Endothelial cell of umbilical vein (primary cell): ENCODE measurements around the gene VSIG4. TPM values are rescaled to one million over a fixed set of nuclear protein-coding genes. Genes with fewer than 3 reads are reported as not detected.

Experiments used
- BruUV-seq: library from RNA; stranded (reverse); fragments of 400-500 nt; replicated peaks from 2 replicates; lab custom pipeline; 2021; lab: Mats Ljungman, UMichigan
- CTCF ChIA-PET: fragments of 300-600, 350-600 bp; sonication (Branson Sonifier 250); formaldehyde crosslinking; loops from one replicate; lab custom pipeline; 2021; ENCODE audit warnings: antibody characterized with exemption, inconsistent platforms; lab: Charles Lee
- POLR2A ChIA-PET: fragments of 300-600, 350-600 bp; sonication (Branson Sonifier 250); formaldehyde crosslinking; loops from one replicate; lab custom pipeline; 2021; ENCODE audit warnings: antibody characterized with exemption, inconsistent platforms; lab: Charles Lee
- DNase-seq: peaks from one replicate; pipeline ENCODE4 v3.0.0-alpha.2; 2011; ENCODE audit warnings: low read depth, low spot score
- FAIRE-seq: peaks from 2 replicates; lab custom pipeline; 2011; peaks lifted over from hg19 to GRCh38; lab: Jason Lieb, UNC
- H2AFZ ChIP-seq: 2 replicates; pipeline ENCODE4 v1.6.0; 2012; ENCODE audit warnings: low read depth, low read length, control low read depth, inconsistent platforms
- H3K27ac ChIP-seq: 2 replicates; pipeline ENCODE4 v1.5.1; 2011; ENCODE audit warnings: low read depth, mild to moderate bottlenecking, control low read depth, low read length, moderate library complexity; ENCODE audit not compliant: insufficient read depth
- H3K27me3 ChIP-seq, 2 experiments: 2 replicates each; pipeline versions ENCODE4 v1.6.0 to v1.6.1; 2011; ENCODE audit warnings: low read length in 2 of 2, mixed read lengths in 1 of 2; ENCODE audit not compliant: control insufficient read depth in 2 of 2, insufficient read depth in 2 of 2
- H3K36me3 ChIP-seq, 2 experiments: 2 replicates in 1 of 2; 3 replicates in 1 of 2; pipeline ENCODE4 v1.5.1; 2011; ENCODE audit warnings: low read length in 2 of 2, mild to moderate bottlenecking in 1 of 2, moderate library complexity in 1 of 2; ENCODE audit not compliant: control insufficient read depth in 2 of 2, insufficient read depth in 2 of 2; ENCODE audit errors: extremely low read depth in 1 of 2
- H3K4me1 ChIP-seq: 3 replicates; pipeline ENCODE4 v1.5.1; 2011; ENCODE audit warnings: mild to moderate bottlenecking, low read length; ENCODE audit not compliant: control insufficient read depth, insufficient read depth; ENCODE audit errors: extremely low read depth
- H3K4me2 ChIP-seq: 2 replicates; pipeline ENCODE4 v1.6.1; 2011; ENCODE audit warnings: low read length, control low read depth, mixed read lengths; ENCODE audit not compliant: insufficient read depth
- H3K4me3 ChIP-seq, 3 experiments: fragments of 200-600 bp in 1 of 3; sonication (generic), shearing (Covaris generic) in 1 of 3; replicated peaks in 1 of 3; 2 replicates each; pipeline ENCODE4 v1.5.1; 2011 to 2016; ENCODE audit warnings: control low read depth in 3 of 3, low read length in 3 of 3, mild to moderate bottlenecking in 2 of 3, inconsistent platforms in 1 of 3, low read depth in 1 of 3, moderate library complexity in 1 of 3; ENCODE audit not compliant: insufficient read depth in 1 of 3
- H3K79me2 ChIP-seq: 2 replicates; pipeline ENCODE4 v1.6.0; 2012; ENCODE audit warnings: low read length, inconsistent platforms; ENCODE audit not compliant: control insufficient read depth, insufficient read depth
- H3K9ac ChIP-seq: replicated peaks from 2 replicates; pipeline ENCODE3; 2011; ENCODE audit warnings: low read length, control low read depth; ENCODE audit not compliant: insufficient read depth; ENCODE audit errors: extremely low read depth
- H3K9me1 ChIP-seq: replicated peaks from 3 replicates; pipeline ENCODE4 v1.6.0; 2011; ENCODE audit warnings: mild to moderate bottlenecking, low read length; ENCODE audit not compliant: control insufficient read depth, insufficient read depth; ENCODE audit errors: extremely low read depth
- H3K9me3 ChIP-seq: replicated peaks from 2 replicates; pipeline ENCODE4 v1.5.1; 2012; ENCODE audit warnings: low read length, inconsistent platforms; ENCODE audit not compliant: control insufficient read depth, insufficient read depth
- H4K20me1 ChIP-seq: replicated peaks from 2 replicates; pipeline ENCODE3; 2011; ENCODE audit warnings: mild to moderate bottlenecking, low read length; ENCODE audit not compliant: control insufficient read depth, insufficient read depth; ENCODE audit errors: extremely low read depth
- EZH2 ChIP-seq: IDR thresholded peaks from 2 replicates; pipeline ENCODE4 v1.6.1; 2012; ENCODE audit warnings: borderline replicate concordance, low read depth, mild to moderate bottlenecking, moderate library complexity, low read length, inconsistent platforms; ENCODE audit not compliant: severe bottlenecking
- FOS ChIP-seq: IDR thresholded peaks from 2 replicates; pipeline ENCODE4 v1.6.1; 2011; ENCODE audit warnings: mild to moderate bottlenecking, low read length, moderate library complexity, borderline replicate concordance; ENCODE audit not compliant: insufficient read depth
- GATA2 ChIP-seq: IDR thresholded peaks from 2 replicates; pipeline ENCODE4 v1.7.0; 2011; ENCODE audit warnings: low read depth, mild to moderate bottlenecking, moderate library complexity, mixed read lengths, low read length; ENCODE audit not compliant: insufficient read length, insufficient read depth
- JUN ChIP-seq: IDR thresholded peaks from 2 replicates; pipeline ENCODE4 v1.6.1; 2011; ENCODE audit warnings: borderline replicate concordance, low read depth; ENCODE audit not compliant: insufficient read length, insufficient read depth
- MYC ChIP-seq: IDR thresholded peaks from one replicate; pipeline ENCODE4 v1.6.1; 2011; ENCODE audit warnings: mild to moderate bottlenecking, low read depth, low read length
- POLR2A ChIP-seq: IDR thresholded peaks from 2 replicates; pipeline ENCODE4 v1.6.1; 2012; ENCODE audit warnings: low read depth, mild to moderate bottlenecking, control low read depth, low read length
- POLR2AphosphoS5 ChIP-seq: IDR thresholded peaks from 2 replicates; pipeline ENCODE4 v1.6.1; 2012; ENCODE audit warnings: low read depth, mild to moderate bottlenecking, control low read depth, low read length, moderate library complexity; ENCODE audit not compliant: insufficient read depth
- dilution Hi-C: fragments of 300-500 bp; cut with MboI; formaldehyde crosslinking; loops from one replicate; pipeline ENCODE4 v1.15.0; 2019; ENCODE audit warnings: low sequenced_read_pairs; ENCODE audit not compliant: extremely low pct_ligation_motif_present
- intact Hi-C: fragments of 100-400 bp; cut with micrococcal nuclease; formaldehyde crosslinking; loops from one replicate; pipeline ENCODE4 v1.10.0; 2022
- polyA plus RNA-seq, 4 experiments: library from polyadenylated mRNA; depleted of rRNA in 3 of 4; stranded (reverse) in 3 of 4; unstranded in 1 of 4; fragments of >200 nt; gene quantifications; 2 replicates each; pipeline versions ENCODE4 v1.2.1 to v1.2.3, GENCODE V29; 2011 to 2012; ENCODE audit warnings: missing spikeins in 1 of 4
- total RNA-seq: library from RNA; stranded (reverse); gene quantifications from 2 replicates; pipeline ENCODE4 v1.2.3, GENCODE V29; 2021
- TF ChIP-seq, protein P1 (sequence below): IDR thresholded peaks from 2 replicates; pipeline ENCODE4 v1.6.1; 2011; ENCODE audit not compliant: insufficient read depth, insufficient read length
- TF ChIP-seq, protein P2 (sequence below), 2 donors: IDR thresholded peaks; 1 replicate in 1 of 2; 2 replicates in 1 of 2; pipeline ENCODE4 v1.5.1; 2011; ENCODE audit warnings: low read length in 2 of 2, mild to moderate bottlenecking in 2 of 2, moderate library complexity in 2 of 2, control low read depth in 1 of 2, inconsistent platforms in 1 of 2, low read depth in 1 of 2; ENCODE audit not compliant: insufficient read depth in 1 of 2; ENCODE audit errors: extremely low read depth in 1 of 2

The VSIG4 gene
- total and polyA plus RNA-seq, 2 donors (not counting 3 experiments of a cell fraction or from before 2014, with no cell fraction given) = not detected

DNA sequence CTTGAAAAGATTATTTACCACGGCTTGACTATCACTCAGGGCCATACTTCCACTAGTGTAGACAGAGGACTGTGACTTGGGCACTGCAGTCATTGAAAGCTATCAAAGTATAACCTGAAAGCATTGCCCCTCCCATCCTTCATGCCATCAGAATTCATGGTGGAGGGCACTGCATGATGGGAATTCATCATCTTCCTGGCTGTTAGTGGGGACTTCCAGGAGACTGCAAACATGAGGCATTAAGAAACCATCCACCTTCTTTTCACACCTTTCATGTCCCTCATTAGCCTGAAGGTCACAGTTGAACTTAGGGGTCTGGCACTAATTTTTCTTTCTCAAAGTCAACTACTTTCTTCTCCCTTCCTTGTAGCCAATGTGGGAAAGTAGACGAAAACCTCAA lies 25.8 kb downstream of the VSIG4 start:
- no peaks in the 10 kb centered on the region for H3K79me2 ChIP-seq
- no peaks in the 10 kb centered on the region for H3K4me1 ChIP-seq
- TF ChIP-seq, protein P1, sequence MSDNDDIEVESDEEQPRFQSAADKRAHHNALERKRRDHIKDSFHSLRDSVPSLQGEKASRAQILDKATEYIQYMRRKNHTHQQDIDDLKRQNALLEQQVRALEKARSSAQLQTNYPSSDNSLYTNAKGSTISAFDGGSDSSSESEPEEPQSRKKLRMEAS = no peak
- TF ChIP-seq MYC (no peak), JUN (no peak), POLR2AphosphoS5 (no peak), EZH2 (no peak), GATA2 (no peak), POLR2A (no peak), FOS (no peak)
- TF ChIP-seq, protein P2, sequence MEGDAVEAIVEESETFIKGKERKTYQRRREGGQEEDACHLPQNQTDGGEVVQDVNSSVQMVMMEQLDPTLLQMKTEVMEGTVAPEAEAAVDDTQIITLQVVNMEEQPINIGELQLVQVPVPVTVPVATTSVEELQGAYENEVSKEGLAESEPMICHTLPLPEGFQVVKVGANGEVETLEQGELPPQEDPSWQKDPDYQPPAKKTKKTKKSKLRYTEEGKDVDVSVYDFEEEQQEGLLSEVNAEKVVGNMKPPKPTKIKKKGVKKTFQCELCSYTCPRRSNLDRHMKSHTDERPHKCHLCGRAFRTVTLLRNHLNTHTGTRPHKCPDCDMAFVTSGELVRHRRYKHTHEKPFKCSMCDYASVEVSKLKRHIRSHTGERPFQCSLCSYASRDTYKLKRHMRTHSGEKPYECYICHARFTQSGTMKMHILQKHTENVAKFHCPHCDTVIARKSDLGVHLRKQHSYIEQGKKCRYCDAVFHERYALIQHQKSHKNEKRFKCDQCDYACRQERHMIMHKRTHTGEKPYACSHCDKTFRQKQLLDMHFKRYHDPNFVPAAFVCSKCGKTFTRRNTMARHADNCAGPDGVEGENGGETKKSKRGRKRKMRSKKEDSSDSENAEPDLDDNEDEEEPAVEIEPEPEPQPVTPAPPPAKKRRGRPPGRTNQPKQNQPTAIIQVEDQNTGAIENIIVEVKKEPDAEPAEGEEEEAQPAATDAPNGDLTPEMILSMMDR (IDR thresholded peaks at IDR 0.05; ENCODE audit: extremely low read depth in 1 of 2, insufficient read depth in 1 of 2, low read depth in 1 of 2, low read length in 2 of 2) = no peak
- H3K27me3 ChIP-seq = no peaks in the 10 kb centered on the region
- no peak overlapping the region for H3K4me3 ChIP-seq
- intact Hi-C loops = no loop called here
- H2AFZ ChIP-seq = no peak overlapping the region
- no peak overlapping the region for H3K9ac ChIP-seq
- no peaks in the 10 kb centered on the region for H3K9me1 ChIP-seq
- no peak overlapping the region for H3K4me2 ChIP-seq
- no peak overlapping the region for H3K27ac ChIP-seq
- POLR2A ChIA-PET = no interaction called here
- CTCF ChIA-PET = no interaction called here
- no peak for DNase-seq
- dilution Hi-C loops = no loop called here
- no TSS peak for BruUV-seq
- H3K9me3 ChIP-seq = no peaks in the 10 kb centered on the region
- no peaks in the 10 kb centered on the region for H3K36me3 ChIP-seq
- no peaks in the 10 kb centered on the region for H4K20me1 ChIP-seq
- FAIRE-seq = no peak
